PC-9 (cell line): ENCODE results near the gene SLC23A1.
"Not testable (repeated sequence)": the region's sequence is repeated elsewhere in the genome, so short reads cannot be mapped to it uniquely, and the experiment has no call there.

Experiments
- CTCF ChIP-seq: fragments of 200-600 bp; sonication (generic); conservative IDR thresholded peaks from 2 replicates; pipeline ENCODE4 v1.6.1; 2017; ENCODE audit warnings: mixed run types, antibody characterized with exemption, mild to moderate bottlenecking, moderate library complexity
- EZH2 ChIP-seq: fragments of 200-600 bp; sonication (generic); IDR thresholded peaks from 2 replicates; pipeline ENCODE4 v1.8.0; 2017; ENCODE audit warnings: antibody characterized with exemption, low read depth

DNA sequence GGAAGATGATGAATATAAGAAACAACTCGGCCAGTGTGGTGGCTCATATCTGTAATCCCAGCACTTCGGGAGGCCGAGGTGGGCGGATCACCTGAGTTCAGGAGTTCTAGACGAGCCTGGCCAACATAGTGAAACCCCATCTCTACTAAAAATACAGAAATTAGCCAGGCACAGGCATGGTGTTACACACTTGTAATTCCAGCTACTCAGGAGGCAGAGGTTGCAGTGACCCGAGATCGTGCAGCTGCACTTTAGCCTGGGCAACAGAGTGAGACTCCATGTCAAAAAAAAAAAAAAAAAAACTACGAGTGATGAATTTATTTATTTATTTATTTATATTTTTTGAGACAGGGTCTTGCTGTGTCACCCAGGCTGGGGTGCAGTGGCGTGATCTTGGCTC lies 35.2 kb downstream of the SLC23A1 start:
- TF ChIP-seq CTCF, EZH2: not testable (repeated sequence)
